ENCODE measurements around the gene BUD31. TPM values are rescaled to one million over a fixed set of nuclear protein-coding genes. Genes with fewer than 3 reads are reported as not detected.
A peak's percentile ranks its signal among the peaks of the same experiment; 100 is the strongest.
"Not testable (repeated sequence)": the region's sequence is repeated elsewhere in the genome, so short reads cannot be mapped to it uniquely, and the experiment has no call there.

Gene BUD31
- total RNA-seq, 1 donor from 2014 or later, result 134 TPM

DNA sequence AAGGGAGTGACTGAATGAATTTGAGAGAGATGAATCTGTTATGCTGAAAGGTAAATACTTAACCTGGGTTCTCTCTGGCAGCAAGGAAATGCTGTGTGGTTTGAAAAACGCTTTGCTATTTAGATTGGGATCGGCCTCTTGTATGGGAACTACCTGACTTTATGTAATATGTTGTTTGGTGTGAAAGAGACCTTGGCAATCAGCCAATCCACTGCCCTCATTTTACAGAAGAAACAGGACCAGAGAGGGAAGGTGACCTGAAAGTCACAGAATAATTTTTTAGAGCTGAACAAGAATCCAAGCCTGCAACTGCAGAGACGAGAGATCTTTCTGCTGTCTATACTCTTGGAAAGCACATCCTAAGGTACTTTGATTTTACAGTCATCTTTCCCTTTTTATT, 1.0 kb downstream of the BUD31 start:
- no peak for DNase-seq (ENCODE audit: low read depth)
- TF ChIP-seq, protein P1, sequence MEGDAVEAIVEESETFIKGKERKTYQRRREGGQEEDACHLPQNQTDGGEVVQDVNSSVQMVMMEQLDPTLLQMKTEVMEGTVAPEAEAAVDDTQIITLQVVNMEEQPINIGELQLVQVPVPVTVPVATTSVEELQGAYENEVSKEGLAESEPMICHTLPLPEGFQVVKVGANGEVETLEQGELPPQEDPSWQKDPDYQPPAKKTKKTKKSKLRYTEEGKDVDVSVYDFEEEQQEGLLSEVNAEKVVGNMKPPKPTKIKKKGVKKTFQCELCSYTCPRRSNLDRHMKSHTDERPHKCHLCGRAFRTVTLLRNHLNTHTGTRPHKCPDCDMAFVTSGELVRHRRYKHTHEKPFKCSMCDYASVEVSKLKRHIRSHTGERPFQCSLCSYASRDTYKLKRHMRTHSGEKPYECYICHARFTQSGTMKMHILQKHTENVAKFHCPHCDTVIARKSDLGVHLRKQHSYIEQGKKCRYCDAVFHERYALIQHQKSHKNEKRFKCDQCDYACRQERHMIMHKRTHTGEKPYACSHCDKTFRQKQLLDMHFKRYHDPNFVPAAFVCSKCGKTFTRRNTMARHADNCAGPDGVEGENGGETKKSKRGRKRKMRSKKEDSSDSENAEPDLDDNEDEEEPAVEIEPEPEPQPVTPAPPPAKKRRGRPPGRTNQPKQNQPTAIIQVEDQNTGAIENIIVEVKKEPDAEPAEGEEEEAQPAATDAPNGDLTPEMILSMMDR (conservative IDR thresholded peaks at IDR 0.05; ENCODE audit: low read depth, low read length), result no peak
- H3K4me3 ChIP-seq (ENCODE audit: low read depth, low read length), result peak overlapping the region; percentile 95

DNA sequence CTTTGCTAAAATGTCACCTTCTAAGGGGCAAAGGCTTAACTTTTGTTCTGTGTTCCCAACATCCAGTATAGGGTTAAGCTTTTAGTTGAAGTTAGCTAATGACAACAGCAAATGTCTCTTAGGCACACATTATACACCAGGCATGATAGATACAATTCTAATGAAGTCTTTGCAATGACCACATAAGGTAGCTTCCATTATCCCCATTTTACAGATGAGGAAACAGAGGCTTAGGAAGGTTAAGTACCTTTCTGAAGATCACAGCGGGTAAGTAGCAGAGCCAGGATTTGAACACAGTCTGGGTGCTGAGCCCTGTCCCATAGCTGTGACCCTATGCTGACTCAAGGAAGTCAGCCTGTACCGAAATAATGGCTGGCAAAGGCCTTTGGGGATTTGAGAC, 1.9 kb downstream of the BUD31 start:
- no peak overlapping the region for H3K4me3 ChIP-seq (ENCODE audit: low read depth, low read length)
- TF ChIP-seq, protein P1 (conservative IDR thresholded peaks at IDR 0.05; ENCODE audit: low read depth, low read length), result no peak
- DNase-seq (ENCODE audit: low read depth), result no peak

DNA sequence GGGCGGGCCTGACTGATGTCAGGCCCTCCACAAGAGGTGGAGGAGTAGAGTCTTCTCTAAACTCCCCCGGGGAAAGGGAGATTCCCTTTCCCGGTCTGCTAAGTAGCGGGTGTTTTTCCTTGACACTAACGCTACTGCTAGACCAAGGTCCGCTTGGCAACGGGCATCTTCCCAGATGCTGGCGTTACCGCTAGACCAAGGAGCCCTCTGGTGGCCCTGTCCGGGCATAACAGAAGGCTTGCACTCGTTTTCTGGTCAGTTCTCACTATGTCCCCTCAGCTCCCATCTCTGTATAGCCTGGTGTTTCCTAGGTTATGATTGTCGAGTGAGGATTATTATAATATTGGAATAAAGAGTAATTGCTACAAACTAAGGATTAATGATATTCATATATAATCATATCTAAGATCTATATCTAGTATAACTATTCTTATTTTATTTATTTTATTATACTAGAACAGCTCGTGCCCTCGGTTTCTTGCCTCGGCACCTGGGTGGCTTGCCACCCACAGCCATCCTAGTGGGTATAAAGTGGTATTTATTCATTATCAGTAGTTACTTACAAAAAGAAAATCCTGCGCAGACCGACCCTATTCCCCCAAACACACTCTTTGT, 6.9 kb downstream of the BUD31 start:
- DNase-seq (ENCODE audit: low read depth); H3K4me3 ChIP-seq (ENCODE audit: low read depth, low read length): not testable (repeated sequence)
- TF ChIP-seq, protein P1 (conservative IDR thresholded peaks at IDR 0.05; ENCODE audit: low read depth, low read length), result peak; percentile 65

DNA sequence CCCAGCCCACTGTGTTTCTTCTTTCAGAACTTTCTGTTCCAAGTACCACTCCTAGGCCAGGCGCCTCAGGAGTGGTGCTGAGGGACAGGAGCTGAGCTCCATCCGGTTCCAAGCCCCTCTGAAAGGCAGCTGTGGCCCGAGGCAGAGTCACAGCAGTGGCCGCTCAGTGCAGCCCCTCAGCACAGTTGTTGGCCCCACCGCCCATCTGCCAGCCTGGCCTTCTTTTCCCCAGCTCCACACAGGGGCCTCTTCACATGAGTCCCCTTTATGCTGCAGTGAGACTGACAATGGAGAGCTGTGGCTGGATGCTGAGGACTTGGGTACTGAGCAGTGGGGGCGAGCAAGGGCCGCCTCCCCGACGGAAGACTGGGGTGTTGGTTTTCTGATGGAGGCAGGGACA, 9.5 kb downstream of the BUD31 start:
- DNase-seq (ENCODE audit: low read depth), result no peak
- TF ChIP-seq, protein P1 (conservative IDR thresholded peaks at IDR 0.05; ENCODE audit: low read depth, low read length), result no peak
- H3K4me3 ChIP-seq (ENCODE audit: low read depth, low read length), result no peak overlapping the region

DNA sequence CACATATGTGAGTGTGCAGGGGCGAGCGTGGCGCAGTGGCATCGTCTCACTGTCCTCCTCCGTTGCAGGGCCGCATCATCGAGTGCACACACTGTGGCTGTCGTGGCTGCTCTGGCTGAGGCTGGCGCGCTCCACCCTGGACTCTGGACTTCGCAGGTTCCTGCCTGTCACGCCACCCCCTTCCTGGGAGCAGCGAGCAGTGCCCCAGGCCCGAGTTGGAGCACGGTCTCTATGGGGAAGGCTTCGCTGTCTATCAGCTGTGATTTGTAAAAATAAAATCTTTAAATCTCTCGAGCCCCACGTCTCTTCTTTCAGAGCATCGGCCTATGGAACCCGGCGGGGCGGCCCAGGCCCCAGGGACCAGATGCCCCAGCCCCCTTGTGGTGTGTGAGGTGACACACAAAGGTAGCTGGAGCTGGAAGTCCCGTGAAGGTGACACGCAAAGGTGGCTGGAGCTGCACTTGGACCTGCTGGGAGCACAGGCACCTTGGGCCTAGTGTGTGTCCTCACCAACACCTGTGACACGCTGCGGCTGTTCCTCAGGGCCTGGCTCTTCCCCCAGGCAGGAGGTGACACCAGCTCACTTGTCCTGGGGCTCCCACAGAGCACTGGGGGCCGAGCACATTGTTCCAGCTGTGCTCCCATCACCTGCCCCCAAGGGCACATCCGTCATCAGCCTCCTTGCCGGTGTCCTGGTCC, 10.7 kb downstream of the BUD31 start:
- no peak for DNase-seq (ENCODE audit: low read depth)
- no peak overlapping the region for H3K4me3 ChIP-seq (ENCODE audit: low read depth, low read length)
- TF ChIP-seq, protein P1 (conservative IDR thresholded peaks at IDR 0.05; ENCODE audit: low read depth, low read length), result no peak

DNA sequence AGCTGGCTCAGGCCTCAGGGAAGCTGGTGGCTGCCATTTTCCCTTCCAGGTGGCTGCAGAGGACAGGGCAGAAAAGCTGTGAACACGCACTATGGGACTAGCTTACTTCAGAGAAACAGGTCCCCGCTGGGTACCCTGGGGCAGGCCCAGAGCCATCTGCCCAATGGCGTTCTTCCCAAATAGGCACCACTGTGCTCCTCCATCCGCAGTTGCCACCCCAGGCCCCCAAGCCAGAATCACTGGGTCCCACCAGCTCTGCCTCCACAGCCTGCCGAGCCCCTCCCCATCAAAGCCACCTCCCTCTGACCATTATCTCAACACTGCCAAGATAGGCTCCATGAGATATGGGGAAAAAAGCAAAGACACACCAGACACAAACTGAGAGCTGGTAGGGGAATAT, 11.4 kb downstream of the BUD31 start:
- H3K4me3 ChIP-seq (ENCODE audit: low read depth, low read length), result no peak overlapping the region
- TF ChIP-seq, protein P1 (conservative IDR thresholded peaks at IDR 0.05; ENCODE audit: low read depth, low read length), result no peak
- no peak for DNase-seq (ENCODE audit: low read depth)

DNA sequence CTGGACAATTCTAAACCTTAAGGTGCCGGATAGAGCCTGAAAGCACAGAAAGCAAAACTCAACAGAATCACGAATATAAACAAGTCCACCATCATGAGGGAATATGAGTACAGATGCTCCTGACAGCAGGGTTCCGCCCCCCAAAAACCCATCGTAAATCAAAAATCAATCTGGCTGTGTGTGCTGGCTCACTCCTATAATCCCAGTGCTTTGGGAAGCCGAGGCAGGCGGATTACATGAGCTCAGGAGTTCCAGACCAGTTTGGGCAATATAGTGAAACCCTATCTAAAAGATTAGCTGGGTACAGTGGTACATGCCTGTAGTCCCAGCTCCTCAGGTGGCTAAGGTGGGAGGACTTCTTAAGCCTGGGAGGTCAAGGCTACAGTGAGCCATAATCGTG, 12.2 kb downstream of the BUD31 start:
- TF ChIP-seq, protein P1 (conservative IDR thresholded peaks at IDR 0.05; ENCODE audit: low read depth, low read length), result no peak
- no peak for DNase-seq (ENCODE audit: low read depth)
- no peak overlapping the region for H3K4me3 ChIP-seq (ENCODE audit: low read depth, low read length)

Data from epithelial cell of proximal tubule (primary cell).